GM23338 (cell line): ENCODE measurements around the gene PPFIA1. TPM values are rescaled to one million over a fixed set of nuclear protein-coding genes. Genes with fewer than 3 reads are reported as not detected.

Source experiments
- ATAC-seq: fragments of 200-7000 bp; cut with Tn5 transposase; 3 replicates; pipeline ENCODE4 v1.9.1; 2020
- DNase-seq: peaks from one replicate; pipeline ENCODE4 v3.0.0-alpha.2; 2015; ENCODE audit warnings: low spot score
- H2AFZ ChIP-seq: fragments of 200-600 bp; sonication (generic); 2 replicates; pipeline ENCODE4 v1.8.0; 2016; ENCODE audit warnings: antibody characterized with exemption, mild to moderate bottlenecking, moderate library complexity
- H3F3A ChIP-seq: fragments of 200-600 bp; sonication (generic); replicated peaks from 2 replicates; pipeline ENCODE4 v1.8.0; 2017; ENCODE audit warnings: antibody characterized with exemption, mixed run types, low read depth
- H3K27ac ChIP-seq: fragments of 200-600 bp; sonication (generic); 2 replicates; pipeline ENCODE4 v1.6.1; 2016; ENCODE audit warnings: low read depth
- H3K27me3 ChIP-seq: fragments of 200-600 bp; sonication (generic); 2 replicates; pipeline ENCODE4 v1.8.0; 2016; ENCODE audit warnings: mild to moderate bottlenecking, mixed run types, moderate library complexity; ENCODE audit not compliant: insufficient read depth
- H3K36me3 ChIP-seq: fragments of 200-600 bp; sonication (generic); 2 replicates; pipeline ENCODE4 v1.8.0; 2016; ENCODE audit warnings: mild to moderate bottlenecking; ENCODE audit not compliant: insufficient read depth
- H3K4me1 ChIP-seq: fragments of 200-600 bp; sonication (generic); 2 replicates; pipeline ENCODE4 v1.8.0; 2016; ENCODE audit warnings: mild to moderate bottlenecking, moderate library complexity; ENCODE audit not compliant: insufficient read depth
- H3K4me2 ChIP-seq: fragments of 200-600 bp; sonication (generic); 2 replicates; pipeline ENCODE4 v1.7.1; 2017; ENCODE audit warnings: mixed run types
- H3K4me3 ChIP-seq: fragments of 200-600 bp; sonication (generic); 2 replicates; pipeline ENCODE4 v1.6.1; 2016; ENCODE audit warnings: mixed run types
- H3K79me2 ChIP-seq: fragments of 200-600 bp; sonication (generic); replicated peaks from 2 replicates; pipeline ENCODE4 v1.8.0; 2017; ENCODE audit warnings: mild to moderate bottlenecking; ENCODE audit not compliant: insufficient read depth
- H3K9me2 ChIP-seq: fragments of 200-600 bp; sonication (generic); 2 replicates; pipeline ENCODE4 v1.8.0; 2017; ENCODE audit not compliant: insufficient read depth
- H4K20me1 ChIP-seq: fragments of 200-600 bp; sonication (generic); replicated peaks from 2 replicates; pipeline ENCODE4 v1.8.0; 2017; ENCODE audit warnings: mild to moderate bottlenecking; ENCODE audit not compliant: insufficient read depth
- H3K27ac Mint-ChIP-seq: 2 replicates; pipeline ENCODE4 v1.8.0; 2020; ENCODE audit warnings: inconsistent platforms, mild to moderate bottlenecking, moderate library complexity, mixed read lengths
- H3K27me3 Mint-ChIP-seq: 3 replicates; pipeline ENCODE4 v1.8.0; 2022; ENCODE audit warnings: low read depth, mild to moderate bottlenecking, moderate library complexity, mixed read lengths, inconsistent platforms; ENCODE audit not compliant: insufficient read depth, poor library complexity
- H3K36me3 Mint-ChIP-seq: 3 replicates; pipeline ENCODE4 v1.8.0; 2021; ENCODE audit warnings: low read depth, mild to moderate bottlenecking, inconsistent platforms, moderate library complexity, mixed read lengths
- H3K4me1 Mint-ChIP-seq: 3 replicates; pipeline ENCODE4 v1.8.0; 2020; ENCODE audit warnings: mild to moderate bottlenecking, inconsistent platforms, mixed read lengths
- H3K4me3 Mint-ChIP-seq: 3 replicates; pipeline ENCODE4 v1.8.0; 2021; ENCODE audit warnings: moderate library complexity, mild to moderate bottlenecking, inconsistent platforms, mixed read lengths
- H3K9me3 Mint-ChIP-seq: 3 replicates; pipeline ENCODE4 v1.8.0; 2020; ENCODE audit warnings: moderate library complexity, mild to moderate bottlenecking, inconsistent platforms, mixed read lengths
- CREB1 ChIP-seq: fragments of 250-450 bp; sonication (Bioruptor Pico); IDR thresholded peaks from 2 replicates; pipeline ENCODE4 v1.5.0; 2020; ENCODE audit warnings: low read depth, mild to moderate bottlenecking, moderate library complexity
- EZH2phosphoT487 ChIP-seq: fragments of 200-600 bp; sonication (generic); IDR thresholded peaks from one replicate; pipeline ENCODE4 v1.8.1; 2018; ENCODE audit warnings: antibody characterized with exemption; ENCODE audit not compliant: unreplicated experiment
- JUNB ChIP-seq: IDR thresholded peaks from one replicate; pipeline ENCODE4 v1.6.1; 2016; ENCODE audit warnings: antibody characterized with exemption; ENCODE audit not compliant: unreplicated experiment
- NANOG ChIP-seq: IDR thresholded peaks from 2 replicates; pipeline ENCODE4 v1.6.1; 2016; ENCODE audit warnings: antibody characterized with exemption, borderline replicate concordance
- POLR2AphosphoS5 ChIP-seq: IDR thresholded peaks from 2 replicates; pipeline ENCODE4 v1.6.1; 2016; ENCODE audit warnings: antibody characterized with exemption, low read depth
- STAT1 ChIP-seq: IDR thresholded peaks from one replicate; pipeline ENCODE4 v1.6.1; 2016; ENCODE audit warnings: antibody characterized with exemption; ENCODE audit not compliant: unreplicated experiment
- ZNF331 ChIP-seq: fragments of 250-450 bp; sonication (Bioruptor Pico); IDR thresholded peaks from 2 replicates; pipeline ENCODE4 v1.5.0; 2020; ENCODE audit warnings: low read depth, mild to moderate bottlenecking, moderate library complexity
- ZNF462 ChIP-seq: fragments of 250-450 bp; sonication (Bioruptor Pico); IDR thresholded peaks from 2 replicates; pipeline ENCODE4 v1.5.0; 2020; ENCODE audit warnings: mild to moderate bottlenecking, moderate library complexity
- polyA plus RNA-seq: library from polyadenylated mRNA; unstranded; fragments of >200 nt; fragmentation: Nextera tagmentation; extraction: Ambion mirVana; gene quantifications from 2 replicates; pipeline ENCODE4 v1.2.1, GENCODE V29; 2016
- total RNA-seq: library from RNA; depleted of rRNA; stranded (reverse); fragments of >200 nt; shearing (Covaris generic); gene quantifications from 2 replicates; pipeline ENCODE4 v1.2.3, GENCODE V29; 2014
- TF ChIP-seq, protein P1 (sequence below): IDR thresholded peaks from 2 replicates; pipeline ENCODE4 v1.6.1; 2016; ENCODE audit warnings: antibody characterized with exemption

PPFIA1 gene
- total and polyA plus RNA-seq, 2 experiments from 2014 or later: 41.7 to 62.0 TPM

DNA sequence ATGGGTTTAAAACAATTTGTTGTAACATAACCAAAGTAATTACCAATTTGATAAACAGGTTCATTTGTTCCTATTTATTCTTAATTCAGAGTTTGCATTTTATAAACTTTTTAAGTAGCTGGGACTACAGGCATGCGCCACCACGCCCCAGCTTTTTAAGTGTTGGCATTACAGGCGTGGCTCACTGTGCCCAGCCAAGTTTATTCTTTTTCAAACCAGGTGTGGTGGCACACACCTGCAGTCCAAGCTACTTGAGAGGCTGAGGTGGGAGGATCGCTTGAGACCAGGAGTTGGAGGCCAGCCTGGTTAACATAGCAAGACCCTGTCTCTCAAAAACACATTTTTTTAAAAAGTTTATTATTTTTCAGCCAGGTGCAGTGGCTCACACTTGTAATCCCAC is 19.1 kb downstream of the PPFIA1 start:
- no peaks in the 10 kb centered on the region for H3K9me2 ChIP-seq
- H3K79me2 ChIP-seq: peaks cover 87% of the 10 kb centered on the region
- H3K4me1 Mint-ChIP-seq: no peaks in the 10 kb centered on the region
- DNase-seq (no peak), ATAC-seq (no peak)
- H3K27ac ChIP-seq: no peak overlapping the region
- no peaks in the 10 kb centered on the region for H3K4me1 ChIP-seq
- no peak overlapping the region for H3K4me3 Mint-ChIP-seq
- H3K27ac Mint-ChIP-seq: no peak overlapping the region
- no peak for TF ChIP-seq NANOG
- TF ChIP-seq, protein P1, sequence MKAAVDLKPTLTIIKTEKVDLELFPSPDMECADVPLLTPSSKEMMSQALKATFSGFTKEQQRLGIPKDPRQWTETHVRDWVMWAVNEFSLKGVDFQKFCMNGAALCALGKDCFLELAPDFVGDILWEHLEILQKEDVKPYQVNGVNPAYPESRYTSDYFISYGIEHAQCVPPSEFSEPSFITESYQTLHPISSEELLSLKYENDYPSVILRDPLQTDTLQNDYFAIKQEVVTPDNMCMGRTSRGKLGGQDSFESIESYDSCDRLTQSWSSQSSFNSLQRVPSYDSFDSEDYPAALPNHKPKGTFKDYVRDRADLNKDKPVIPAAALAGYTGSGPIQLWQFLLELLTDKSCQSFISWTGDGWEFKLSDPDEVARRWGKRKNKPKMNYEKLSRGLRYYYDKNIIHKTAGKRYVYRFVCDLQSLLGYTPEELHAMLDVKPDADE: no peak
- TF ChIP-seq ZNF331 (CRISPR knock-in tag): no peak
- TF ChIP-seq JUNB: no peak
- no peak for TF ChIP-seq ZNF462 (CRISPR knock-in tag)
- TF ChIP-seq STAT1: no peak
- no peak for TF ChIP-seq EZH2phosphoT487
- no peak for TF ChIP-seq POLR2AphosphoS5
- no peak for TF ChIP-seq CREB1
- H3K27me3 Mint-ChIP-seq: peaks cover 10% of the 10 kb centered on the region
- peaks cover 35% of the 10 kb centered on the region for H4K20me1 ChIP-seq
- peaks cover 7% of the 10 kb centered on the region for H3K9me3 Mint-ChIP-seq
- H3K27me3 ChIP-seq: no peaks in the 10 kb centered on the region
- H3K4me2 ChIP-seq: no peak overlapping the region
- H3K36me3 Mint-ChIP-seq: peaks cover 73% of the 10 kb centered on the region
- no peak overlapping the region for H2AFZ ChIP-seq
- no peaks in the 10 kb centered on the region for H3F3A ChIP-seq
- H3K36me3 ChIP-seq: peaks cover 44% of the 10 kb centered on the region
- no peak overlapping the region for H3K4me3 ChIP-seq
